ENCODE results near the gene DNLZ. TPM values are rescaled to one million over a fixed set of nuclear protein-coding genes. Genes with fewer than 3 reads are reported as not detected.

DNLZ gene
- total RNA-seq, 5 donors from 2014 or later (not counting 1 experiment from before 2014, with no cell fraction given) = 20.4 to 46.8 (median 36.3) TPM

- Mint-ChIP-seq H3K4me3 (no peak overlapping the region), H3K9me3 (no peaks in the 10 kb centered on the region), H3K27me3 (peaks cover 0 to 3% of the 10 kb centered on the region in 2 donors), H3K4me1 (peaks cover 4 to 6% (median 4%) of the 10 kb centered on the region in 3 donors), H3K27ac (no peak overlapping the region), H3K36me3 (no peaks in the 10 kb centered on the region)
- 86% methylated on average over 11 of the region's 15 CpGs for WGBS (ENCODE audit: insufficient coverage)
- H3K36me3 ChIP-seq (ENCODE audit: control insufficient read depth in 2 of 2, extremely low read depth in 1 of 2, insufficient read depth in 1 of 2, low read length in 1 of 2) = no peaks in the 10 kb centered on the region
- ChIA-PET POLR2A (no interaction called here), CTCF (no interaction called here)
- DNase-seq (no peak), ATAC-seq (replicated peaks in 1 of 4) (no peak)
- H3K4me1 ChIP-seq (ENCODE audit: control insufficient read depth in 1 of 2, extremely low read depth in 1 of 2, insufficient read depth in 2 of 2, low read length in 2 of 2) = peaks cover 0 to 28% of the 10 kb centered on the region in 2 experiments
- no peak overlapping the region for H3K4me3 ChIP-seq (ENCODE audit: control insufficient read depth in 1 of 2, extremely low read depth in 1 of 2, low read length in 1 of 2)
- H3K27ac ChIP-seq (ENCODE audit: low read length) = no peak overlapping the region
- peaks cover 0 to 17% of the 10 kb centered on the region in 2 experiments for H3K27me3 ChIP-seq (replicated peaks in 1 of 2; ENCODE audit: control insufficient read depth in 2 of 2, extremely low read depth in 1 of 2, insufficient read depth in 2 of 2, low read length in 1 of 2)
- no peaks in the 10 kb centered on the region for H3K9me3 ChIP-seq
Observed at GRCh38 chr9:136331030-136331429, 32.5 kb downstream of the DNLZ start.

DNA sequence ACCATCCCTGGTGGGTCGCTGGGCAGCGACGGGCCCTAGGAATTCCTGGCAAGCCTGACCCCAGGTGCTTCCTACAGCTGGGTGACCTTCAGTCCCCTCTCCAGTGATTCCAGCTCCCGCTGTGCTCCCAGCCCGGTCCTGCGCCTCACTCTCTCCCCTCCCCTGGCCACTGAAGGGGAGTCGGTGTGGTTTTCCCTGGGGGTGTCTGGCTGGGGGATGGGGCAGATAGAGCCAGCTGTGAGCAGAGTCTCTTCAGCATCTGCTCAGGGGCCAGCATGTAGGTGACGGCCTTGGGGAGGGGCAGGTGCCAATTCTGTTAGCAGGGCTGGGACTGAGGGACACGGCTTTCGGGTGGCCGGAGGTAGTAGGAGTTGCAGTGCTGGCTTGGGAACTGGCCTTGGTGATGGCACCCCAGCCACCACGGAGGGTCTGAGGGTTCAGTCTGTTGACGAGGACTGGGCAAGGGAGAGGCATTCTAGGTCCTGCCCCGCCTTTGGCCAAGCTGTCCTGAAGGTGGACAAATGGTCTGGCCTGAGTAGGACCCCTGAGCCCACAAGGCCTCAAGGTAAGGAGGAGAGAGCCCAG lies 33.0 kb downstream of the DNLZ start:
- no peaks in the 10 kb centered on the region for H3K9me3 ChIP-seq
- H3K27ac ChIP-seq (ENCODE audit: low read length) = no peak overlapping the region
- H3K4me1 ChIP-seq (ENCODE audit: control insufficient read depth in 1 of 2, extremely low read depth in 1 of 2, insufficient read depth in 2 of 2, low read length in 2 of 2) = peaks cover 0 to 30% of the 10 kb centered on the region in 2 experiments
- WGBS (ENCODE audit: insufficient coverage) = 80% methylated on average over 10 of the region's 14 CpGs
- H3K4me3 ChIP-seq (ENCODE audit: control insufficient read depth in 1 of 2, extremely low read depth in 1 of 2, low read length in 1 of 2) = no peak overlapping the region
- ChIA-PET CTCF (no interaction called here), POLR2A (no interaction called here)
- H3K27ac Mint-ChIP-seq = no peak overlapping the region
- no peaks in the 10 kb centered on the region for H3K9me3 Mint-ChIP-seq
- H3K36me3 ChIP-seq (ENCODE audit: control insufficient read depth in 2 of 2, extremely low read depth in 1 of 2, insufficient read depth in 1 of 2, low read length in 1 of 2) = no peaks in the 10 kb centered on the region
- no peak for DNase-seq
- peaks cover 0 to 22% of the 10 kb centered on the region in 2 experiments for H3K27me3 ChIP-seq (replicated peaks in 1 of 2; ENCODE audit: control insufficient read depth in 2 of 2, extremely low read depth in 1 of 2, insufficient read depth in 2 of 2, low read length in 1 of 2)
- H3K4me1 Mint-ChIP-seq = peaks cover 4 to 6% (median 4%) of the 10 kb centered on the region in 3 donors
- no peak overlapping the region for H3K4me3 Mint-ChIP-seq
- no peak for ATAC-seq (replicated peaks in 1 of 4)
- H3K27me3 Mint-ChIP-seq = peaks cover 0 to 3% of the 10 kb centered on the region in 2 donors
- H3K36me3 Mint-ChIP-seq = no peaks in the 10 kb centered on the region

GRCh38 chr9:136329636-136330405 lies 33.7 kb downstream of the DNLZ start:
- Mint-ChIP-seq H3K27ac (no peak overlapping the region), H3K27me3 (peaks cover 0 to 3% of the 10 kb centered on the region in 2 donors), H3K4me3 (no peak overlapping the region), H3K4me1 (peaks cover 4 to 6% (median 4%) of the 10 kb centered on the region in 3 donors), H3K9me3 (no peaks in the 10 kb centered on the region), H3K36me3 (no peaks in the 10 kb centered on the region)
- no peak overlapping the region for H3K27ac ChIP-seq (ENCODE audit: low read length)
- peaks cover 0 to 30% of the 10 kb centered on the region in 2 experiments for H3K4me1 ChIP-seq (ENCODE audit: control insufficient read depth in 1 of 2, extremely low read depth in 1 of 2, insufficient read depth in 2 of 2, low read length in 2 of 2)
- DNase-seq (no peak), ATAC-seq (replicated peaks in 1 of 4) (no peak)
- H3K27me3 ChIP-seq (replicated peaks in 1 of 2; ENCODE audit: control insufficient read depth in 2 of 2, extremely low read depth in 1 of 2, insufficient read depth in 2 of 2, low read length in 1 of 2) = peaks cover 0 to 28% of the 10 kb centered on the region in 2 experiments
- no peaks in the 10 kb centered on the region for H3K36me3 ChIP-seq (ENCODE audit: control insufficient read depth in 2 of 2, extremely low read depth in 1 of 2, insufficient read depth in 1 of 2, low read length in 1 of 2)
- WGBS (ENCODE audit: insufficient coverage) = 87% methylated on average over 22 of the region's 23 CpGs
- H3K9me3 ChIP-seq = no peaks in the 10 kb centered on the region
- POLR2A ChIA-PET = no interaction called here
- CTCF ChIA-PET = no interaction called here
- H3K4me3 ChIP-seq (ENCODE audit: control insufficient read depth in 1 of 2, extremely low read depth in 1 of 2, low read length in 1 of 2) = no peak overlapping the region

GRCh38 chr9:136329211-136329627 lies 34.3 kb downstream of the DNLZ start:
- no peak overlapping the region for H3K27ac Mint-ChIP-seq

GRCh38 chr9:136328622-136329041 lies 34.9 kb downstream of the DNLZ start:
- no peak overlapping the region for H3K27ac Mint-ChIP-seq
- no peaks in the 10 kb centered on the region for H3K9me3 Mint-ChIP-seq

More at GRCh38 chr9:136329211-136329627, 34.3 kb downstream of the DNLZ start:
- Histone ChIP-seq H3K36me3 (ENCODE audit: control insufficient read depth in 2 of 2, extremely low read depth in 1 of 2, insufficient read depth in 1 of 2, low read length in 1 of 2) (no peaks in the 10 kb centered on the region), H3K27ac (ENCODE audit: low read length) (no peak overlapping the region), H3K4me1 (ENCODE audit: control insufficient read depth in 1 of 2, extremely low read depth in 1 of 2, insufficient read depth in 2 of 2, low read length in 2 of 2) (peaks cover 0 to 30% of the 10 kb centered on the region in 2 experiments), H3K4me3 (ENCODE audit: control insufficient read depth in 1 of 2, extremely low read depth in 1 of 2, low read length in 1 of 2) (no peak overlapping the region), H3K27me3 (replicated peaks in 1 of 2; ENCODE audit: control insufficient read depth in 2 of 2, extremely low read depth in 1 of 2, insufficient read depth in 2 of 2, low read length in 1 of 2) (peaks cover 0 to 32% of the 10 kb centered on the region in 2 experiments), H3K9me3 (no peaks in the 10 kb centered on the region)
- POLR2A ChIA-PET = no interaction called here
- peaks cover 4 to 6% (median 4%) of the 10 kb centered on the region in 3 donors for H3K4me1 Mint-ChIP-seq
- H3K4me3 Mint-ChIP-seq = peak overlapping the region in 1 of 3 donors; percentile 59
- DNase-seq = no peak
- no peaks in the 10 kb centered on the region for H3K9me3 Mint-ChIP-seq
- no peaks in the 10 kb centered on the region for H3K36me3 Mint-ChIP-seq
- 85% methylated on average over 14 of the region's 19 CpGs for WGBS (ENCODE audit: insufficient coverage)
- CTCF ChIA-PET = no interaction called here
- no peak for ATAC-seq (replicated peaks in 1 of 4)
- peaks cover 0 to 3% of the 10 kb centered on the region in 2 donors for H3K27me3 Mint-ChIP-seq

GRCh38 chr9:136328011-136328621 lies 35.4 kb downstream of the DNLZ start:
- Histone ChIP-seq H3K27ac (ENCODE audit: low read length) (no peak overlapping the region), H3K36me3 (ENCODE audit: control insufficient read depth in 2 of 2, extremely low read depth in 1 of 2, insufficient read depth in 1 of 2, low read length in 1 of 2) (no peaks in the 10 kb centered on the region), H3K9me3 (no peaks in the 10 kb centered on the region), H3K27me3 (replicated peaks in 1 of 2; ENCODE audit: control insufficient read depth in 2 of 2, extremely low read depth in 1 of 2, insufficient read depth in 2 of 2, low read length in 1 of 2) (peaks cover 0 to 33% of the 10 kb centered on the region in 2 experiments), H3K4me3 (ENCODE audit: control insufficient read depth in 1 of 2, extremely low read depth in 1 of 2, low read length in 1 of 2) (peak overlapping the region; percentile 32 to 39), H3K4me1 (ENCODE audit: control insufficient read depth in 1 of 2, extremely low read depth in 1 of 2, insufficient read depth in 2 of 2, low read length in 2 of 2) (peaks cover 0 to 35% of the 10 kb centered on the region in 2 experiments)
- peaks cover 4 to 6% (median 4%) of the 10 kb centered on the region in 3 donors for H3K4me1 Mint-ChIP-seq
- H3K36me3 Mint-ChIP-seq = no peaks in the 10 kb centered on the region
- 52% methylated on average over 10 of the region's 13 CpGs for WGBS (ENCODE audit: insufficient coverage)
- H3K27me3 Mint-ChIP-seq = peaks cover 0 to 3% of the 10 kb centered on the region in 2 donors
- ATAC-seq (replicated peaks in 1 of 4) = peak in 2 of 4 experiments; percentile 4 to 9
- no peak for DNase-seq
- ChIA-PET POLR2A (interaction anchor here in 1 of 2 donors (0.6 kb wide), 1 partner anchor 1226 kb away, joined by 3 read pairs; no protein-coding TSS in a partner anchor), CTCF (no interaction called here)
- no peaks in the 10 kb centered on the region for H3K9me3 Mint-ChIP-seq
- peak overlapping the region; percentile 36 to 59 (median 37) for H3K4me3 Mint-ChIP-seq
- no peak overlapping the region for H3K27ac Mint-ChIP-seq

More at GRCh38 chr9:136328622-136329041, 34.9 kb downstream of the DNLZ start:
- Histone ChIP-seq H3K4me3 (ENCODE audit: control insufficient read depth in 1 of 2, extremely low read depth in 1 of 2, low read length in 1 of 2) (no peak overlapping the region), H3K36me3 (ENCODE audit: control insufficient read depth in 2 of 2, extremely low read depth in 1 of 2, insufficient read depth in 1 of 2, low read length in 1 of 2) (no peaks in the 10 kb centered on the region), H3K4me1 (ENCODE audit: control insufficient read depth in 1 of 2, extremely low read depth in 1 of 2, insufficient read depth in 2 of 2, low read length in 2 of 2) (peaks cover 0 to 30% of the 10 kb centered on the region in 2 experiments), H3K27me3 (replicated peaks in 1 of 2; ENCODE audit: control insufficient read depth in 2 of 2, extremely low read depth in 1 of 2, insufficient read depth in 2 of 2, low read length in 1 of 2) (peaks cover 0 to 33% of the 10 kb centered on the region in 2 experiments), H3K27ac (ENCODE audit: low read length) (no peak overlapping the region), H3K9me3 (no peaks in the 10 kb centered on the region)
- H3K4me3 Mint-ChIP-seq = peak overlapping the region; percentile 41 to 69 (median 59)
- 73% methylated on average over 15 of the region's 15 CpGs for WGBS (ENCODE audit: insufficient coverage)
- H3K27me3 Mint-ChIP-seq = peaks cover 0 to 3% of the 10 kb centered on the region in 2 donors
- CTCF ChIA-PET = no interaction called here
- POLR2A ChIA-PET = no interaction called here
- DNase-seq = no peak
- peaks cover 4 to 6% (median 4%) of the 10 kb centered on the region in 3 donors for H3K4me1 Mint-ChIP-seq
- no peaks in the 10 kb centered on the region for H3K36me3 Mint-ChIP-seq
- no peak for ATAC-seq (replicated peaks in 1 of 4)
